ENCODE measurements around the gene INSL6.
"Not testable (repeated sequence)": the region's sequence is repeated elsewhere in the genome, so short reads cannot be mapped to it uniquely, and the experiment has no call there.

The INSL6 gene

DNA sequence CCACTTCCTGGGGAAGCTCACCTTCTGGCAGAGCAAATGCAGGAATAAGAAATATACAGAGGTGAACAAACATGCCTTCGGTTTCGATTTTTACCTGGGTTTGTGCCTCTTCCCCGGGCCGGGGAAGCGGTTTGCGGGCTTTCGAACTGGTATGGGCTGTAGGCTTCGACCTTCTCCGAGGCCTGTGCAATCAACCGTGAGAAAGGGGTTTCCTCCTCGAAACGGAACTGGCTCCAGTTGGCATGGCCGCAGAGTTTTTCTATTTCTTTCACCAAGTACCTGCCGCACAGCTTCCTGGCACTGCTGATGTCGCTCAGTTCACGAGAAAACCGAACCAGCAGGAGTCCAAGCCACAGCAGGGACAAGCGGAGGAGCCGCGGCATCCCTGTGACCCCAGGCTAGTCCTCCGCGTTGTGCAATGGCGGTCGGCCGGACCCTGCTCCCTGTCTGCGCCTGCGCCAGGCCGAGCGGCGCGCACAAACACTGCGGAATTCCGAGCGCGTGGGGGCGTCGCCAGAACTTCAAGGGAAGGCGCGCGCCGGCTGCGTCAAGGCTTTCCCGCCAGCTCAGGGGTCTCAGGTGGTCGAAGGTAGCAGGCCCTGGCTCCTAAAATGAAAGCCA, at the start of gene INSL6:
INSL6 (minus strand) TSS at position 420 of the 621 bp plus-strand sequence; CDS start at position 383, 37 bp downstream.
- DNase-seq = no peak

DNA sequence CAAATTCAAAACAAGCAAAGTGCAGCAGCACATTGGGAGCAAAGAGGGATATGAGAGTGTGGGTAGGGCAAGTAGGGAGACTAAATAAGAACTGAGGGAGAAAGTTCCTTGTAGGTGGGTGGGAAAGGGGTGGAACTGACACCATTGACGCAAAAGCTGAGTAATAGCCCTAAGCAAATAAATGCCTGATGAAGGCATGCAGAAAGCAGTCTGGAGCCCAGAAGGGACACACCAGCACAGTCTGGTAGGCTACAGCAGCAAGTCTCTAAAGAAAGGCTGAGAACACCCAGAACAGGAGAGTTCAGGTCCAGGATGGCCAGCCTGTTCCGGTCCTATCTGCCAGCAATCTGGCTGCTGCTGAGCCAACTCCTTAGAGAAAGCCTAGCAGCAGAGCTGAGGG, 45.8 kb upstream of the INSL6 start, which contains the start of gene INSL4:
INSL4 (plus strand) TSS at position 208 of the 400 bp plus-strand sequence; CDS start at position 313, 105 bp downstream.
- DNase-seq = no peak

DNA sequence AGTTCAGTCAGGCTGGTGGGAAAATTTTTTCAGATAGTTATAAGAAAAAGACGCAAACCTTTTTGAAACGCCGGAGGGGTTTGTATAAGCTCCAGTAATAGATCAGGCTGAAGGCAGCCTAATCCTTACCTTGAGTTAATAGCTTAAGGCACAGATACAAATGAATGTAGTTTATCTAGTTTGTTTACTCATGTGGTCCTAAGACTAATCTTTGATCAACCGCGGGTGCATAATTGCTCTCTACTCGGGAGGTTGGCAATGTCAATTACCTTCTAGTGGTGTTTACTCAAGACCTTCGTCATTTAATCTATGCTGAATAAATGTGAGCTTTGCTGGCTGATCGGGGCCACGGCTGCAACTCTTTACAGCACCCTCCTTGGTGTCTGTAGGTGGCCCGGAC, 45.1 kb upstream of the INSL6 start:
- DNase-seq = no peak

- no peak for DNase-seq
Measured at GRCh38 chr9:5205071-5205470, 19.6 kb upstream of the INSL6 start.

DNA sequence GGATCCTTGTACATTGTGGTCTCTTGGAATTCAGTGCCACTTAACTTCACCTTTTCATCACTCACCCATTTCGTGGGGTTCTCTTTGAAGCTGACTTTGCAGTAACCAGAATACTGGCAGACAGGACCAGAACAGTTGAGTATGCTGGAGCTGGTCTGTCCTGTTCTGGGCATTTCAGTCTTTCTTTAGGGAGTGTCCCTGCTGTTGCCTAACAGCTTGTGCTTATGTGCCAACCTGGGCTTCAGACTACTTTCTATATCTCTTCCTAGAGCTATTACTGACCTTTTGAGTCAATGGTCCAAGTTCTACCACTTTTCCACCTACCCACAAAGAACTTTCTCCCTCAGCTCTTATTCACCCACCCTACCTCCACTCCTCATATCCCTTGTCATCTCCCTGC, 10.0 kb upstream of the INSL6 start:
- no peak for DNase-seq

DNA sequence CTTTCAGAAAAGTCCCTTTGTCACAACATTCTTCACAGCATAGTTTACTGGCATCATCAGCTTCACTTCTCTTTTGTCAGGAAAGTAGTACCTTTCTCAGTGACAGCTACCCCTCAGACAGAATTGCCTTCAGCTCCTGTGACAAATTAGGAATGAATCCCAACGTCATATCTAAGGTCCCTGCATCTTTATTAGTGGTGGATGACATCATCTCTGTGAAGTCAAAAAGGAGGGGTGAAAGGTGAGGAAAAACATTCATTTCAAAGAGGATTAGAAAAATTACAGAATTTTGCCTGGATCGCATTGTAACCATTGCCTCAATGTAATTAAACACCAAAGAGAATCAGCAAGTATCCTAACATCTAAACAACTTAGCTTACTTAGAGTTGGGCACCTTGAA, 7.9 kb upstream of the INSL6 start:
- DNase-seq = no peak

GRCh38 chr9:5191985-5192384, 6.5 kb upstream of the INSL6 start:
- DNase-seq = no peak

DNA sequence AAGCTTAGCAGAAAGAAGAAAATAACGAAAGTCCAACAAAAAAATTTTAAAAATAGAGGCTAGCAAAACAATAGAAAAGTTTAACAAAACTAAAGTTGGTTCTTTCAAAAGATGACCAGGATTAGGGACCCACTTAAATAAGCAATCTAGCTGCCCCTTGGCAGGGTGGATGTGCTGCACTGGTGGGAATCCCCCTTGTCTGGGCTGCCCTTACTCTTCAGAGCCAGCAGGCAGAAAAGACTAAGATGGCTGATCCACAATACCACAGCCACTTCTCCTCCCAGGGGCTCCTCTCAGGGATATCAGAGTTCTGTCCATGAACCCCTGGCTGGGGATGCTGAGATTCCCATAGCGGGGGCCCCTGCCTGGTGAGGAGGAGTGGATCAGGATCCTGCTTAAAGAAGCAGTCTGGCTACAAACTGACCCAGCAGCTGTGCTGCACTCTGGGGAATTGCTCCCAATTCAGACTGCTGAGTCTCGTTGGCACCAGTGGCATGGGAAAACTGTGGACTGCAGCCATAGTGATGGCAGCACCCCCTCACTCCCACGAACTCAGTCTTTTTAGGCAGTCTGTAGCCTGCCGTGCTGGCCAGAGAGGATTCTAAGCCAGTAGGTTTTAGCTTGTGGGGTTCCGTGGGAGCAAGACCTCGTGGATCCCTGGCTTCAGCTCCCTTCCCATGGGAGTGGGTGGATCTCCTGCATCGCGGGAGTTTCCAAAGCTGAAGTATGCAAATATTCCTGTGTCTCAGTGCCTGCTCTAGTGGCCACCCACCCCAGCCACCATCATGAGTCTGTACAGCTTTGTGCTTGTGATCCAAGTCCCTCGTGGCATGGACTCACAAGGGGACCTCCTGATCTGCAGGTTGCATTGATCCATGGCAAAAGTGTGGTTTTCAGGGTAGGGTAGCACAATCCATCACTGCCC, 2.9 kb upstream of the INSL6 start:
- no peak for DNase-seq

DNA sequence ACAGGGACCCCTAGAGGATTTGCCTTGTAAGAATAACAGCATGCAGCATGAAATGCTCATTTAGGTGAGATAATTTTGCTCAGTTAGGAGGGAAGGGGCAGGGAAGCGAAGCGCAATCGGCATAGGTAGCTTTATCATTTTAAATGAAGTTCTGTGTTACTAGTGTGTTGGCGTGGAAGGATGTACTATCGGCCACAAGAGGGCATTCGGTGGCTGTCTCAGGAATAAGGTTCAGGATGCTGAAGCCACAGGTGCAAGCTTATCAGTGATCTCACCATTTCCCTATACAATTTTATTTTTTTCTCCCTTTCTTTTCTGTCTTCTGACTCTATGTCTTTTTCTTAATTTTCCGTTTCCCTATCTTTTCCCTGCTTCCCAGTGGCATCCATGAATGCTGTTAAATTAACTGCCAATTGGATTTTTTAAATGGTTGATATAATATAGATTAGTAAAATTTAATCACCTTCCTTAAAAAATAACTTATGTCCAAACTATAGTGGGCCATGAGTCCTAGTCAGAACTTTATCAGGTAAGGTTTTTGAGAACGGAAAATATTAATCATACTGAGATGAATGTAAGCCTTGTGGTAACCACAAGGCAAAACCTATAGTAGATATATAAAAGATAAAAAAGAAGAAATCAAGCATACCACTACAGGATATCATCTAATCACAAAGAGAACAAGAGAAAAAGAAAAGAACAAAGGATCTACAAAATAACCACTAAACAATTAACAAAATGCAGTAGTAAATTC, 1.2 kb upstream of the INSL6 start:
- DNase-seq = no peak

DNA sequence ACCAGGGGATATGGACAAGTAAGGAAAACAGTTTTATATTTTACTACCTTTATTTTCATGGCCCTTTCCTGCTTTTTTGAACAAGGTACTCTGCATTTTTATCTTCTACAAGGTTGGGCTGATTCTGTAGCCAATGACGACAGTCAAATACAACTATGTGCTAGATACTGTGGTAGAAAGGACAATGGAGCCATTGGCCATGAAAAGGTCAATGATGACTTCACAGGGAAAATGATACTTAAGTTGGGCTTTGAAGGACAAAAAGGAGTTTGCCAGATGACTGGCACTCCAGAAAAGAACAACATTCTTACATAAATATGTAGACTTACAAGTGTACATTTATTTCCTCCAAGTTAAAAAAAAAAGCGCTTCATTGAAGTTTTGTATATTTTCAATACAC, 663 bp downstream of the INSL6 start:
- DNase-seq = no peak

GRCh38 chr9:5180631-5181030, 4.8 kb downstream of the INSL6 start:
- not testable (repeated sequence) for DNase-seq

GRCh38 chr9:5178126-5178805, 7.2 kb downstream of the INSL6 start:
- DNase-seq = no peak

- DNase-seq = no peak
Measured at GRCh38 chr9:5146241-5146640, 39.2 kb downstream of the INSL6 start.

DNA sequence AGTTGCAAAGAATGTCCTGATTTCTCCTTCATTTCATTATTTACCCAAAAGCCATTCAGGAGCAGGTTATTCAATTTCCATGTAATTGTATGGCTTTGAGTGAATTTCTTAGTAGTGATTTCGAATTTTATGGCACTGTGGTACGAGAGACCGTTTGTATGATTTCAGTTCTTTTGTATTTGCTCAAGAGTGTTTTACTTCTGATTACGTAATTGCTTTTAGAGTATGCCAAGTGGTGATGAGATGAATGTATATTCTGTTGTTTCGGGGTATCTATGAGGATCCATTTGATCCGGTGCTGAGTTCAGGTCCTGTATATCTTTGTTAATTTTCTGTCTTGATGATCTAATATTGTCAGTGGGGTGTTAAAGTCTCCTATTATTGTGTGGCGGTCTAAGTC, 41.2 kb downstream of the INSL6 start:
- DNase-seq = no peak

- no peak for DNase-seq
Measured at GRCh38 chr9:5140151-5140550, 45.3 kb downstream of the INSL6 start.

GRCh38 chr9:5122516-5122915, 62.9 kb downstream of the INSL6 start:
- DNase-seq = no peak

DNA sequence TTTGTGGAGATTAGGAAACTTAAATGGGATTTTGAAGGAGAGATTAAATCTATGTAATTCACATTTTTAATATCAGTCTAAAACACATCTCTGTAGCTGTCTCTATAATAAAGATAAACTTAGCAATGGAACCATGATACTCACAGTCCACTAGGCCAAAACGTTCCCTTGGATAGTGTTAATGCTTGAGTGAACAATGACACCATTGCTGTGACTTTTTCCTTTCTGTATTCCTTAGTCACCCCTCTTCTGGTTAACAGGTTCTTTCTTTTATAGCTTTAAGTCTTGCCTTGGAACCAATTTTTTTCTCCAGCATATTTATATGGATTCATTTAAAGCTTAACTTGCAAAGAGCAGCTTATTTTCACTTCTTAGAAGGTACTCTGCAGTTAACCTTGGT, 63.3 kb downstream of the INSL6 start:
- DNase-seq = no peak

DNA sequence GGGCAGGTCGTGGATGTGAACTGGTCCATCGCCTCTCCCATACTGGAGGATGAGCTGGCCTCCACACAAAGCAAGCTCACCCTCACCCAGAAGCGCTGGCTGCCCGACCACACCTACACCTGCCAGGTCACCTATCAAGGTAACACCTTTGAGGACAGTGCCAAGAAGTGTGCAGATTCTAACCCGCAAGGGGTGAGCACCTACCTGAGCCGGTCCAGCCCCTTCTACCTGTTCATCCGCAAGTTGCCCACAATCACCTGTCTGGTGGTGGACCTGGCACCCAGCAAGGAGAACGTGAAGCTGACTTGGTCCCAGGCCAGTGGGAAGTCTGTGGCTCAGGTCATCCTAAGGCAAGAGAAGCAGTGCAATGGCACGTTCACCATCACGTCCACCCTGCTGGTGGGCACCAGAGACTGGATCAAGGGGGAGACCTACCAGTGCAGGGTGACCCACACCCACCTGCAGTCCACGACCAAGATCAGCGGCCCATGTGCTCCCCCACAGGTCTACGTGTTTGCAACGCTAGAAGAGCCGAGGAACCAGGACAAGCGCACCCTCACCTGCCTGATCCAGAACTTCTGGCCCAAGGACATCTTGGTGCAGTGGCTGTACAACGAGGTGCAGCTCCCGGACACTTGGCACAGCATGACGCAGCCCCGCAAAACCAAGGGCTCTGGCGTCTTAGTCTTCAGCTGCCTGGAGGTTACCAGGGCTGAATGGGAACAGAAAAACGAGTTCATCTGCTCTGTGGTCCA, 71.3 kb downstream of the INSL6 start:
- DNase-seq = no peak

All from cerebellar nuclear complex (tissue), 1 donor.